GM19324 (cell line): ENCODE results near the gene ARRB2.
"Not testable (repeated sequence)": the region's sequence is repeated elsewhere in the genome, so short reads cannot be mapped to it uniquely, and the experiment has no call there.

Experiments
- ATAC-seq: cut with Tn5 transposase; IDR thresholded peaks from one replicate; pipeline ENCODE4 v1.9.1; 2021; ENCODE audit warnings: mild to moderate bottlenecking, moderate library complexity; ENCODE audit not compliant: unreplicated experiment, low FRiP score

Gene ARRB2

GRCh38 chr17:4709794-4710692 lies at the start of gene ARRB2:
Gene ARRB2, plus strand, starts transcription at chr17:4710632. Its CDS starts 90 bp downstream, at chr17:4710722.
- ATAC-seq = peak; percentile 93

- ATAC-seq = no peak
These were observed 46.7 kb upstream of the ARRB2 start for GRCh38 chr17:4663711-4664110.

GRCh38 chr17:4664230-4664629 lies 46.2 kb upstream of the ARRB2 start:
- no peak for ATAC-seq

GRCh38 chr17:4665027-4665426 lies 45.4 kb upstream of the ARRB2 start:
- ATAC-seq = no peak

- no peak for ATAC-seq
These were observed 44.1 kb upstream of the ARRB2 start for GRCh38 chr17:4666296-4666695.

GRCh38 chr17:4667166-4667565 lies 43.3 kb upstream of the ARRB2 start:
- ATAC-seq = no peak

GRCh38 chr17:4672055-4672630 lies 38.3 kb upstream of the ARRB2 start:
- no peak for ATAC-seq

GRCh38 chr17:4672751-4673150 lies 37.7 kb upstream of the ARRB2 start:
- no peak for ATAC-seq

GRCh38 chr17:4673169-4673568 lies 37.3 kb upstream of the ARRB2 start:
- ATAC-seq = no peak

- ATAC-seq = no peak
These were observed 36.3 kb upstream of the ARRB2 start for GRCh38 chr17:4673986-4674684.

- no peak for ATAC-seq
These were observed 35.8 kb upstream of the ARRB2 start for GRCh38 chr17:4674685-4674998.

GRCh38 chr17:4675791-4676190 lies 34.6 kb upstream of the ARRB2 start:
- no peak for ATAC-seq

- no peak for ATAC-seq
These were observed 33.6 kb upstream of the ARRB2 start for GRCh38 chr17:4676791-4677190.

GRCh38 chr17:4678448-4679026 lies 31.9 kb upstream of the ARRB2 start:
- ATAC-seq = no peak

GRCh38 chr17:4679658-4680057 lies 30.8 kb upstream of the ARRB2 start:
- ATAC-seq = no peak

- ATAC-seq = not testable (repeated sequence)
These were observed 26.7 kb upstream of the ARRB2 start for GRCh38 chr17:4683739-4684138.

GRCh38 chr17:4689872-4690271 lies 20.6 kb upstream of the ARRB2 start:
- not testable (repeated sequence) for ATAC-seq

GRCh38 chr17:4690745-4691144 lies 19.7 kb upstream of the ARRB2 start:
- ATAC-seq = no peak

GRCh38 chr17:4691686-4692085 lies 18.7 kb upstream of the ARRB2 start:
- ATAC-seq = no peak

- ATAC-seq = no peak
These were observed 17.0 kb upstream of the ARRB2 start for GRCh38 chr17:4693416-4693815.

- no peak for ATAC-seq
These were observed 14.0 kb upstream of the ARRB2 start for GRCh38 chr17:4696437-4696805.
